H9 (cell line): ENCODE results near the gene MINPP1. TPM values are rescaled to one million over a fixed set of nuclear protein-coding genes. Genes with fewer than 3 reads are reported as not detected.

Experiments
- DNase-seq: peaks from one replicate; pipeline ENCODE4 v3.0.0-alpha.2; 2017
- H2AFZ ChIP-seq: one replicate; pipeline ENCODE4 v1.6.1; 2013; ENCODE audit warnings: mild to moderate bottlenecking, low read length, control low read depth, moderate library complexity
- H2AK5ac ChIP-seq: 2 replicates; pipeline ENCODE4 v1.6.1; 2013; ENCODE audit warnings: low read length, control low read depth, mixed read lengths; ENCODE audit not compliant: insufficient read length
- H2BK120ac ChIP-seq: one replicate; pipeline ENCODE4 v1.6.1; 2013; ENCODE audit warnings: low read depth, mild to moderate bottlenecking, low read length, control low read depth, inconsistent platforms; ENCODE audit not compliant: poor library complexity, severe bottlenecking
- H2BK12ac ChIP-seq: 2 replicates; pipeline ENCODE4 v1.6.1; 2013; ENCODE audit warnings: low read length, control low read depth, mixed read lengths, low read depth; ENCODE audit not compliant: insufficient read length
- H2BK15ac ChIP-seq: 2 replicates; pipeline ENCODE4 v1.6.1; 2013; ENCODE audit warnings: low read depth, low read length, control low read depth
- H2BK20ac ChIP-seq: one replicate; pipeline ENCODE4 v1.6.1; 2013; ENCODE audit warnings: low read depth, mild to moderate bottlenecking, low read length, control low read depth, inconsistent platforms; ENCODE audit not compliant: poor library complexity, severe bottlenecking
- H2BK5ac ChIP-seq: 2 replicates; pipeline ENCODE4 v1.6.1; 2013; ENCODE audit warnings: low read length, control low read depth, mixed read lengths; ENCODE audit not compliant: insufficient read length
- H3K14ac ChIP-seq: 2 replicates; pipeline ENCODE4 v1.6.1; 2013; ENCODE audit warnings: low read length, control low read depth; ENCODE audit not compliant: insufficient read depth
- H3K18ac ChIP-seq: 2 replicates; pipeline ENCODE4 v1.6.1; 2013; ENCODE audit warnings: low read depth, mild to moderate bottlenecking, mixed read lengths, low read length, control low read depth; ENCODE audit not compliant: insufficient read length
- H3K23ac ChIP-seq: 2 replicates; pipeline ENCODE4 v1.6.1; 2013; ENCODE audit warnings: low read length, control low read depth, mixed read lengths, low read depth; ENCODE audit not compliant: insufficient read length
- H3K23me2 ChIP-seq: 2 replicates; pipeline ENCODE4 v1.6.1; 2013; ENCODE audit warnings: low read depth, mild to moderate bottlenecking, mixed read lengths, low read length, control low read depth; ENCODE audit not compliant: insufficient read length, poor library complexity, severe bottlenecking
- H3K27ac ChIP-seq: 2 replicates; pipeline ENCODE4 v1.5.1; 2013; ENCODE audit warnings: low read length, control low read depth, mixed read lengths, low read depth; ENCODE audit not compliant: insufficient read length
- H3K27me3 ChIP-seq: 2 replicates; pipeline ENCODE4 v1.6.1; 2013; ENCODE audit warnings: low read length, control low read depth, inconsistent platforms; ENCODE audit not compliant: insufficient read depth
- H3K4ac ChIP-seq: 2 replicates; pipeline ENCODE4 v1.6.1; 2013; ENCODE audit warnings: low read depth, mild to moderate bottlenecking, control low read depth, inconsistent platforms, low read length, moderate library complexity
- H3K4me1 ChIP-seq: 2 replicates; pipeline ENCODE4 v1.6.1; 2013; ENCODE audit warnings: low read length, control low read depth, inconsistent platforms; ENCODE audit not compliant: insufficient read depth
- H3K4me2 ChIP-seq: 2 replicates; pipeline ENCODE4 v1.6.1; 2013; ENCODE audit warnings: low read length, control low read depth, mixed read lengths; ENCODE audit not compliant: insufficient read length, insufficient read depth
- H3K56ac ChIP-seq: 2 replicates; pipeline ENCODE4 v1.6.1; 2013; ENCODE audit warnings: low read depth, mild to moderate bottlenecking, mixed read lengths, low read length, control low read depth; ENCODE audit not compliant: insufficient read length
- H3K79me1 ChIP-seq: 2 replicates; pipeline ENCODE4 v1.6.1; 2013; ENCODE audit warnings: low read depth, mild to moderate bottlenecking, moderate library complexity, low read length, control low read depth, inconsistent platforms; ENCODE audit not compliant: insufficient read depth, poor library complexity, severe bottlenecking
- H3K79me2 ChIP-seq: 2 replicates; pipeline ENCODE4 v1.6.1; 2013; ENCODE audit warnings: low read length, control low read depth, inconsistent platforms; ENCODE audit not compliant: insufficient read depth
- H3K9ac ChIP-seq: 2 replicates; pipeline ENCODE4 v1.6.1; 2013; ENCODE audit warnings: low read length, control low read depth, mixed read lengths; ENCODE audit not compliant: insufficient read length; ENCODE audit errors: extremely low read depth
- H3K9me3 ChIP-seq: one replicate; pipeline ENCODE4 v1.6.1; 2013; ENCODE audit warnings: low read depth, low read length, inconsistent platforms; ENCODE audit not compliant: control insufficient read depth
- H3T11ph ChIP-seq: one replicate; pipeline ENCODE4 v1.6.1; 2013; ENCODE audit warnings: mild to moderate bottlenecking, low read length, control low read depth, inconsistent platforms
- H4K20me1 ChIP-seq: one replicate; pipeline ENCODE4 v1.6.1; 2013; ENCODE audit not compliant: control insufficient read depth, insufficient read length, insufficient read depth
- H4K5ac ChIP-seq: 2 replicates; pipeline ENCODE4 v1.6.1; 2013; ENCODE audit warnings: low read depth, mild to moderate bottlenecking, mixed read lengths, low read length, control low read depth; ENCODE audit not compliant: insufficient read length
- H4K8ac ChIP-seq: replicated peaks from 2 replicates; pipeline ENCODE4 v1.6.1; 2013; ENCODE audit warnings: low read length, control low read depth, mixed read lengths, low read depth; ENCODE audit not compliant: insufficient read length
- H4K91ac ChIP-seq: 2 replicates; pipeline ENCODE4 v1.6.1; 2013; ENCODE audit warnings: low read depth, mild to moderate bottlenecking, moderate library complexity, mixed read lengths, low read length, control low read depth; ENCODE audit not compliant: insufficient read length
- H3K27ac Mint-ChIP-seq, 3 experiments: 2 replicates in 2 of 3; 3 replicates in 1 of 3; pipeline ENCODE4 v1.8.0; 2020 to 2021; ENCODE audit warnings: mixed read lengths in 3 of 3, mild to moderate bottlenecking in 1 of 3, moderate library complexity in 1 of 3
- H3K27me3 Mint-ChIP-seq: 2 replicates; pipeline ENCODE4 v1.8.0; 2021; ENCODE audit warnings: low read depth, mild to moderate bottlenecking, moderate library complexity, mixed read lengths
- H3K36me3 Mint-ChIP-seq, 3 experiments: 2 replicates in 2 of 3; 3 replicates in 1 of 3; pipeline ENCODE4 v1.8.0; 2020 to 2021; ENCODE audit warnings: low read depth in 3 of 3, mixed read lengths in 3 of 3; ENCODE audit not compliant: insufficient read depth in 1 of 3
- H3K4me1 Mint-ChIP-seq, 2 experiments: 2 replicates each; pipeline ENCODE4 v1.8.0; 2020; ENCODE audit warnings: mixed read lengths in 2 of 2
- H3K4me3 Mint-ChIP-seq, 2 experiments: 2 replicates in 1 of 2; 3 replicates in 1 of 2; pipeline ENCODE4 v1.8.0; 2020 to 2021; ENCODE audit warnings: mild to moderate bottlenecking in 2 of 2, mixed read lengths in 2 of 2, moderate library complexity in 1 of 2
- H3K9me3 Mint-ChIP-seq, 2 experiments: 2 replicates in 1 of 2; 3 replicates in 1 of 2; pipeline ENCODE4 v1.8.0; 2020; ENCODE audit warnings: mild to moderate bottlenecking in 2 of 2, mixed read lengths in 2 of 2, moderate library complexity in 1 of 2
- CTCF ChIP-seq: fragments of 200-600 bp; sonication (generic); conservative IDR thresholded peaks from 3 replicates; pipeline ENCODE4 v1.8.0; 2021; ENCODE audit warnings: antibody characterized with exemption, mild to moderate bottlenecking
- WGBS: extraction: QIAGEN DNeasy Blood & Tissue Kit; methylation state at CpG from one replicate; pipeline ENCODE4 v1.1.7; 2013; ENCODE audit warnings: missing lambda C conversion rate, low lambda C conversion rate, mixed read lengths; ENCODE audit not compliant: insufficient read length; ENCODE audit errors: extremely low coverage; 5-methylcytosine and 5-hydroxymethylcytosine counted together
- total RNA-seq: library from RNA; stranded (reverse); gene quantifications from 2 replicates; pipeline ENCODE4 v1.2.1, GENCODE V29; 2021

MINPP1 gene
- total RNA-seq, 1 experiment from 2014 or later: 30.3 TPM

- no peak overlapping the region for H3K4me2 ChIP-seq
- no peak overlapping the region for H3K9ac ChIP-seq
Observed at GRCh38 chr10:87560495-87561129, 55.9 kb downstream of the MINPP1 start.

More at GRCh38 chr10:87560495-87561129, 55.9 kb downstream of the MINPP1 start:
- TF ChIP-seq CTCF: no peak
- Histone ChIP-seq H2BK12ac (no peak overlapping the region), H3K18ac (no peak overlapping the region), H3K56ac (no peak overlapping the region), H3K23ac (no peak overlapping the region), H4K91ac (no peak overlapping the region), H3K4me1 (peaks cover 10% of the 10 kb centered on the region; the same call in 1 of the 2 replicates), H4K5ac (no peak overlapping the region), H3K79me2 (no peaks in the 10 kb centered on the region), H2AFZ (no peak overlapping the region), H2BK15ac (no peak overlapping the region), H2BK20ac (no peak overlapping the region), H2AK5ac (no peak overlapping the region), H3K4ac (no peak overlapping the region), H4K20me1 (no peaks in the 10 kb centered on the region), H3K79me1 (no peaks in the 10 kb centered on the region), H3K27me3 (no peaks in the 10 kb centered on the region), H3K23me2 (no peaks in the 10 kb centered on the region), H3K14ac (no peak overlapping the region), H3K27ac (no peak overlapping the region), H3T11ph (no peak overlapping the region), H2BK5ac (no peak overlapping the region), H4K8ac (no peak overlapping the region), H3K9me3 (no peaks in the 10 kb centered on the region), H2BK120ac (no peak overlapping the region)
- Mint-ChIP-seq H3K4me1 (peaks cover 17 to 18% of the 10 kb centered on the region in 2 experiments), H3K36me3 (peaks cover 8 to 20% (median 12%) of the 10 kb centered on the region in 3 experiments), H3K27ac (no peak overlapping the region), H3K27me3 (no peaks in the 10 kb centered on the region), H3K9me3 (peaks cover 16 to 19% of the 10 kb centered on the region in 2 experiments), H3K4me3 (no peak overlapping the region)
- no peak for DNase-seq
- WGBS: no CpG with 5 or more reads among the region's 5 CpGs
